ENCODE measurements around the gene SLC6A19.

Gene SLC6A19

DNA sequence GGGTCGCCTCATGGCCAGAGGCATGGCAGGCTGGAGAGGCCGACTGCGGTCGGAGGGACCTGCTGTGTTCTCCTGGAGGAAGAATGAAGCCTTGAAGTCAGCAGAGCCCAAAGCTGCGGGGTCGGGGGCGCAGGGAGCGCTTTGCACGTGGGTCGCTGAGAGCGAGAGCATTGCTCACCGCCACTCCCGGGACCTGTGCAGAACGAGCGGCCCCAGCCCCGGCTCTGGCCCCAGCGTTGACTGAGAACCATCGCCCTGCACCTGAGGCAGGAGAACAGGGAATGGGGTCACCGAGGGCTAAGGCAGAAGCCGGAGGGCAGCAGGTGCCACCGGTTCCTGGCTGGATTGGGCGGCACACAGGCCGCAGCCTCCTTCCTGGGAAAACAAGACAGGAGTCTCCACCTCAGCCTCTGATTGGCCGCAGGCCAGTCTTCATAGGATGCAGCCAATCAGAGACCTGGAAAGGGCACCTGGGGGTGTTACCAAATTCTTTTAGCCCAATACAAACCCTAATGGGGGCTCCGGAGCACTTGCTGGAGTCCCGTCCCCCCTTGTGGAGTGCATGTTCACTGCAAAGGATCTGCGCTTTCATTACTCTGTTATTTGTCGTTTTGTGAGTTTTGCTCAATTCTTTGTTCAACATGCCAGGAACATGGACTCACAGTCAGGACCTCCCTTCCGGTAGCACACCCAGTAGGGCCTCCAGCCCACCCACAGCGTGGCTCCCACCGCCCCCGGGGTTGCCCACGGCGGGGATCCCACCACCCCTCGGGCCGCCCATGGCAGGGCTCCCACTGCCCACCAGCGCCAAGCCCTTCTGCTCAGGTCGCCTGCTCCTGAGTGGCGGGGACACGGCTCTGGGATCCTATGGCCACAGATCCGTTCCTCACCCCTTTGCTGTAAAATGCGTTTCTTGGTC lies 24.7 kb upstream of the SLC6A19 start:
- Histone ChIP-seq H3K27me3 (ENCODE audit: low read depth, low read length) (no peaks in the 10 kb centered on the region), H3K27ac (ENCODE audit: low read length) (no peak overlapping the region), H4K20me1 (ENCODE audit: insufficient read depth, low read length) (no peaks in the 10 kb centered on the region), H3K4me2 (ENCODE audit: low read length) (no peak overlapping the region), H3K9ac (ENCODE audit: low read length) (no peak overlapping the region), H3K4me3 (ENCODE audit: low read length) (no peak overlapping the region), H3K4me1 (ENCODE audit: low read length) (no peaks in the 10 kb centered on the region), H3K79me2 (ENCODE audit: low read length) (no peaks in the 10 kb centered on the region), H2AFZ (ENCODE audit: low read depth, low read length) (no peak overlapping the region), H3K9me3 (ENCODE audit: insufficient read depth, low read length) (no peaks in the 10 kb centered on the region), H3K36me3 (replicated peaks; ENCODE audit: low read depth, low read length) (no peaks in the 10 kb centered on the region)
- TF ChIP-seq, protein P1, sequence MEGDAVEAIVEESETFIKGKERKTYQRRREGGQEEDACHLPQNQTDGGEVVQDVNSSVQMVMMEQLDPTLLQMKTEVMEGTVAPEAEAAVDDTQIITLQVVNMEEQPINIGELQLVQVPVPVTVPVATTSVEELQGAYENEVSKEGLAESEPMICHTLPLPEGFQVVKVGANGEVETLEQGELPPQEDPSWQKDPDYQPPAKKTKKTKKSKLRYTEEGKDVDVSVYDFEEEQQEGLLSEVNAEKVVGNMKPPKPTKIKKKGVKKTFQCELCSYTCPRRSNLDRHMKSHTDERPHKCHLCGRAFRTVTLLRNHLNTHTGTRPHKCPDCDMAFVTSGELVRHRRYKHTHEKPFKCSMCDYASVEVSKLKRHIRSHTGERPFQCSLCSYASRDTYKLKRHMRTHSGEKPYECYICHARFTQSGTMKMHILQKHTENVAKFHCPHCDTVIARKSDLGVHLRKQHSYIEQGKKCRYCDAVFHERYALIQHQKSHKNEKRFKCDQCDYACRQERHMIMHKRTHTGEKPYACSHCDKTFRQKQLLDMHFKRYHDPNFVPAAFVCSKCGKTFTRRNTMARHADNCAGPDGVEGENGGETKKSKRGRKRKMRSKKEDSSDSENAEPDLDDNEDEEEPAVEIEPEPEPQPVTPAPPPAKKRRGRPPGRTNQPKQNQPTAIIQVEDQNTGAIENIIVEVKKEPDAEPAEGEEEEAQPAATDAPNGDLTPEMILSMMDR (IDR thresholded peaks at IDR 0.05; ENCODE audit: low read depth, low read length), result no peak
- TF ChIP-seq EZH2phosphoT487 (IDR thresholded peaks at IDR 0.05; ENCODE audit: low read depth), result no peak

DNA sequence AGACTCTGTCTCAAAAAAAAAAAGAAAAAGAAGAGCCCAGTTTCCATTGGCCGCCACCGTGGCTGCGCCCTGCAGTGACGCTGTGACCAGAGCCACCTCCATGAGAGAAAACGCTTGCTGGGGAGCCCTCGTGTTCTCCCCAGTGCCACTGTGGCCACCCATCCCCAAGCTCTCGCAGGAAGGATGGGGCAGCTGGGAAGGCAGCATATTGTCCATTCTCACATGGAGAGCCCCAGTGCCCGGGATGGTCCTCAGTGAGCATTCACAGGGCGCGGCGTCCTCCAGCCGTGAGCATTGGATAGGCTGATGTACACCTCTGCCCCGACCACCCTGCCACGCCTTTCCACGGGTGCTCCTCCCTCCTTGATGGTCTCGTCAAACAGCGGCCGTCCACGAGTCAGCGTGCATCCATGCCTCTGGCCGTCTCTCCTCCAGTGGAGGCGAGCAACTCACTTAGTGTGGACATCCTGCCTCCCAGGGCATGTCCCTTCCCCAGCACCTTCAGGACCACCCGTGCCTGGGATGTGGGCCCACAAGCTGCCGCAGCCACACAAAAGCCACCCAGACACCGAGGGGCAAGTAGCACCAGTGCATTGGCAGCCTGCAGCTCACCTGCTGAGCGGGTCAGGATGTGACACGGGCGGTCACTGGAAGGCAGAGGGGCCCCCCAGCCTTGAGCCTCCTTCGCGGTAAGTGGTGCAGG lies 23.4 kb upstream of the SLC6A19 start:
- no peak overlapping the region for H3K4me3 ChIP-seq (ENCODE audit: low read length)
- no peaks in the 10 kb centered on the region for H3K4me1 ChIP-seq (ENCODE audit: low read length)
- no peaks in the 10 kb centered on the region for H4K20me1 ChIP-seq (ENCODE audit: insufficient read depth, low read length)
- no peaks in the 10 kb centered on the region for H3K9me3 ChIP-seq (ENCODE audit: insufficient read depth, low read length)
- H3K27me3 ChIP-seq (ENCODE audit: low read depth, low read length), result no peaks in the 10 kb centered on the region
- no peak overlapping the region for H2AFZ ChIP-seq (ENCODE audit: low read depth, low read length)
- TF ChIP-seq, protein P1 (IDR thresholded peaks at IDR 0.05; ENCODE audit: low read depth, low read length), result no peak
- no peak for TF ChIP-seq EZH2phosphoT487 (IDR thresholded peaks at IDR 0.05; ENCODE audit: low read depth)
- H3K4me2 ChIP-seq (ENCODE audit: low read length), result no peak overlapping the region
- no peaks in the 10 kb centered on the region for H3K36me3 ChIP-seq (replicated peaks; ENCODE audit: low read depth, low read length)
- no peaks in the 10 kb centered on the region for H3K79me2 ChIP-seq (ENCODE audit: low read length)
- H3K9ac ChIP-seq (ENCODE audit: low read length), result no peak overlapping the region
- no peak overlapping the region for H3K27ac ChIP-seq (ENCODE audit: low read length)

DNA sequence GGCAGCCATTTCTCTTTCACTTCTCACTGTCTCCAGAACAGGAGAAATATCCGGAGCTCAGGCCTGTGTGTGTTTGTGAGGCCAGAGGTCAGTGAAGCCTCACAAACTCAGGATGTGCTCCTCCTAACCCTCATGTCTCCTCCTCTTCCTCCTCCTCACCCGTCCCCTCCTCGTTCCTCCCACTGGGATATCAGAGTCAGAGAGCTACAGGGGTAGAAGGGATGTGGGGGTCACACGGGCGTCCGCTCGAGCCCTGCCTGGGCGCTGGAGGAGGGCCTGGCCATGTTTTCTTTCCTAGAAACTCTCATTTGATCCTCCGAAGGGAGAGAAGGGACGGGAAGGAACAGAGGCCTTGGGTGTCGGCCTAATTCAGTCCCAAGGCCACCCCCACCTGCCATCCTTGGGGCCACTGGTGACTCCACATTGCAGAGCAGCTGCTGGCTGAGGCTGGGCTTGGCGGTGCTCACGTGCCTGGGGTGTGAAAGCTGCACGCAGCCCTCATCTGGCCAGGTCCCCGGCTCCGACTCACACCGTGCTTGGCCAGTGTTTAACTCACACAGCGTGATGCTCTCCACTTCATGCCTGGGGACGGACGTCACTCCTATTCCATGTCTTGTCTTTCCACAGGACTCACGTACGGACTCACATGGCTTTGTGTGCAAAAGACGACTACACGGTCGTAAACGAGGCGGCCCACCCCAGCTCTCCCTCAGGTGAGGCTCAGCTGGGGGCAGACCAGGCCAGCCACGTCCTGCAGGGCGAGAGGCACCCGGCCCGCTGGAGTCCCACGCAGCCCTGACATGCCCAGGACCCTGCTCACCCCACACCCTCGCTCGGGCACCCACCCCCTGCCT lies 22.6 kb upstream of the SLC6A19 start:
- Histone ChIP-seq H3K9me3 (ENCODE audit: insufficient read depth, low read length) (no peaks in the 10 kb centered on the region), H3K27me3 (ENCODE audit: low read depth, low read length) (no peaks in the 10 kb centered on the region), H3K79me2 (ENCODE audit: low read length) (no peaks in the 10 kb centered on the region), H3K4me1 (ENCODE audit: low read length) (no peaks in the 10 kb centered on the region), H3K36me3 (replicated peaks; ENCODE audit: low read depth, low read length) (no peaks in the 10 kb centered on the region), H4K20me1 (ENCODE audit: insufficient read depth, low read length) (no peaks in the 10 kb centered on the region), H2AFZ (ENCODE audit: low read depth, low read length) (no peak overlapping the region), H3K27ac (ENCODE audit: low read length) (no peak overlapping the region), H3K9ac (ENCODE audit: low read length) (no peak overlapping the region), H3K4me3 (ENCODE audit: low read length) (no peak overlapping the region), H3K4me2 (ENCODE audit: low read length) (no peak overlapping the region)
- TF ChIP-seq EZH2phosphoT487 (IDR thresholded peaks at IDR 0.05; ENCODE audit: low read depth), result no peak

DNA sequence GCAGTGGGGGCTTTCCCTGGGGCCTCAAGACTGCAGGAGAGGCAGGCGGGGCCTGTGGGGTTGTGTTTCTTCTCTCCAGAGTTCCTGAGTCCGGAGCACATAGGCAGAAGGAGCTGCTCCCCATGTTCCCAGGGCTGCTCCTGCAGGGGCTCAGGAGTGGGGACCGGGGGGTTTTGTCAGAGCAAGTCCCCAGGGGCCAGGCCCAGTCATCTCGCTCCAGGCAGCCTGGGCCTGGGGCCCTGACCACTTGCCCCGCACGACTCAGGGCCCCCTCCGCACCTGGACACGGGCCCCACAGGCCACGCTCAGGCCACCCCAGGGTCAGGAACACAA lies 22.0 kb upstream of the SLC6A19 start:
- Histone ChIP-seq H2AFZ (ENCODE audit: low read depth, low read length) (no peak overlapping the region), H3K27me3 (ENCODE audit: low read depth, low read length) (no peaks in the 10 kb centered on the region), H3K36me3 (replicated peaks; ENCODE audit: low read depth, low read length) (no peaks in the 10 kb centered on the region), H3K9ac (ENCODE audit: low read length) (no peak overlapping the region), H3K79me2 (ENCODE audit: low read length) (no peaks in the 10 kb centered on the region), H3K4me3 (ENCODE audit: low read length) (no peak overlapping the region), H4K20me1 (ENCODE audit: insufficient read depth, low read length) (no peaks in the 10 kb centered on the region), H3K27ac (ENCODE audit: low read length) (no peak overlapping the region), H3K4me1 (ENCODE audit: low read length) (no peaks in the 10 kb centered on the region), H3K9me3 (ENCODE audit: insufficient read depth, low read length) (no peaks in the 10 kb centered on the region), H3K4me2 (ENCODE audit: low read length) (no peak overlapping the region)
- no peak for TF ChIP-seq EZH2phosphoT487 (IDR thresholded peaks at IDR 0.05; ENCODE audit: low read depth)
- TF ChIP-seq, protein P1 (IDR thresholded peaks at IDR 0.05; ENCODE audit: low read depth, low read length), result no peak

Data from OCI-LY3 (cell line).